ENCODE measurements around the gene YPEL3.

Gene YPEL3

GRCh38 chr16:30060836-30061554 is 35.0 kb downstream of the YPEL3 start:
- DNase-seq (ENCODE audit: low spot score), result no peak
- in situ Hi-C loops (cut with MboI; ENCODE audit: low pct_unique_long_range_greater_than_20kb, low sequenced_read_pairs, unreplicated experiment), result no loop called here
- no peak for TF ChIP-seq CTCF (IDR thresholded peaks at IDR 0.05; ENCODE audit: extremely low read depth, insufficient read depth, missing control alignments)

GRCh38 chr16:30060346-30060745 is 35.7 kb downstream of the YPEL3 start:
- no peak for DNase-seq (ENCODE audit: low spot score)
- in situ Hi-C loops (cut with MboI; ENCODE audit: low pct_unique_long_range_greater_than_20kb, low sequenced_read_pairs, unreplicated experiment), result no loop called here
- TF ChIP-seq CTCF (IDR thresholded peaks at IDR 0.05; ENCODE audit: extremely low read depth, insufficient read depth, missing control alignments), result no peak

GRCh38 chr16:30054959-30055553 is 41.0 kb downstream of the YPEL3 start:
- in situ Hi-C loops (cut with MboI; ENCODE audit: low pct_unique_long_range_greater_than_20kb, low sequenced_read_pairs, unreplicated experiment), result no loop called here
- DNase-seq (ENCODE audit: low spot score), result peak; percentile 66
- TF ChIP-seq CTCF (IDR thresholded peaks at IDR 0.05; ENCODE audit: extremely low read depth, insufficient read depth, missing control alignments), result peak; percentile 79

- in situ Hi-C loops (cut with MboI; ENCODE audit: low pct_unique_long_range_greater_than_20kb, low sequenced_read_pairs, unreplicated experiment), result no loop called here
- no peak for DNase-seq (ENCODE audit: low spot score)
- no peak for TF ChIP-seq CTCF (IDR thresholded peaks at IDR 0.05; ENCODE audit: extremely low read depth, insufficient read depth, missing control alignments)
Measured at GRCh38 chr16:30054451-30054850, 41.6 kb downstream of the YPEL3 start.

- no peak for TF ChIP-seq CTCF (IDR thresholded peaks at IDR 0.05; ENCODE audit: extremely low read depth, insufficient read depth, missing control alignments)
- in situ Hi-C loops (cut with MboI; ENCODE audit: low pct_unique_long_range_greater_than_20kb, low sequenced_read_pairs, unreplicated experiment), result no loop called here
- DNase-seq (ENCODE audit: low spot score), result no peak
Measured at GRCh38 chr16:30053376-30054015, 42.5 kb downstream of the YPEL3 start.

- in situ Hi-C loops (cut with MboI; ENCODE audit: low pct_unique_long_range_greater_than_20kb, low sequenced_read_pairs, unreplicated experiment), result no loop called here
- peak; percentile 95 for DNase-seq (ENCODE audit: low spot score)
- TF ChIP-seq CTCF (IDR thresholded peaks at IDR 0.05; ENCODE audit: extremely low read depth, insufficient read depth, missing control alignments), result no peak
Measured at GRCh38 chr16:30052671-30053372, 43.2 kb downstream of the YPEL3 start.
